Breast epithelium (tissue), 3 donors: ENCODE data around the gene GRIK3.

Experiments used
- CTCF ChIP-seq, 3 donors: fragments of 450-650 bp; IDR thresholded peaks; one replicate each; pipeline ENCODE4 v1.5.1; 2016 to 2017; ENCODE audit warnings: antibody characterized with exemption in 3 of 3, mild to moderate bottlenecking in 3 of 3, moderate library complexity in 3 of 3
- POLR2A ChIP-seq: fragments of 450-650 bp; IDR thresholded peaks from one replicate; pipeline ENCODE4 v1.6.1; 2016; ENCODE audit warnings: antibody characterized with exemption, mild to moderate bottlenecking, moderate library complexity
- POLR2AphosphoS5 ChIP-seq, 3 donors: sonication (generic); formaldehyde crosslinking; IDR thresholded peaks; one replicate each; pipeline ENCODE4 v1.6.1; 2017; ENCODE audit warnings: antibody characterized with exemption in 3 of 3

GRCh38 chr1:37012226-37012625, 22.1 kb downstream of the GRIK3 start:
- TF ChIP-seq POLR2A (no peak), POLR2AphosphoS5 (IDR thresholded peaks at IDR 0.05) (no peak), CTCF (IDR thresholded peaks at IDR 0.05) (no peak)
